ENCODE results near the gene CHERP.

DNA sequence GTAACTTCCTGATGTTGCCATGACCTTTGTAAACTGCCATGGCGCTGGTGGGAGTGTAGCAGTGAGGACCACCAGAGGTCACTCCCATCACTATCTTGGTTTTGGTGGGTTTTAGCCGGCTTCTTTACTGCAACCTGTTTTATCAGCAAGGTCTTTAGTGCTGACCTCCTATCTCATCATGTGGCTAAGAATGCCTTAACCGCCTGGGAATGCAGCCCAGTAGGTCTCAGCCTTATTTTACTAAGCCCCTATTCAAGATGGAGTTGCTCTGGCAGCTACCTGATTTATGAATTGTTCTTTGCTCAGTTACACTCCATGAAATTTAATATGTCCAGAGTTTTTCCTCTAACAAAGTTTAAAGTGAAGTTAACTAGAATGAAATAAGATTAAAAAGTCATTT, 65.8 kb downstream of the CHERP start:
- TF ChIP-seq EZH2 (IDR thresholded peaks at IDR 0.05; ENCODE audit: borderline replicate concordance), result no peak
- no peak for TF ChIP-seq CTCF (IDR thresholded peaks at IDR 0.05; ENCODE audit: poor library complexity)

Data from hepatocyte (in vitro differentiated cells).